HG03457 (cell line): ENCODE measurements around the gene ENTPD6.
"Not testable (repeated sequence)": the region's sequence is repeated elsewhere in the genome, so short reads cannot be mapped to it uniquely, and the experiment has no call there.

Source experiments
- ATAC-seq: cut with Tn5 transposase; IDR thresholded peaks from one replicate; pipeline ENCODE4 v1.9.1; 2021; ENCODE audit warnings: moderate number of reproducible peaks; ENCODE audit not compliant: unreplicated experiment

Gene ENTPD6

DNA sequence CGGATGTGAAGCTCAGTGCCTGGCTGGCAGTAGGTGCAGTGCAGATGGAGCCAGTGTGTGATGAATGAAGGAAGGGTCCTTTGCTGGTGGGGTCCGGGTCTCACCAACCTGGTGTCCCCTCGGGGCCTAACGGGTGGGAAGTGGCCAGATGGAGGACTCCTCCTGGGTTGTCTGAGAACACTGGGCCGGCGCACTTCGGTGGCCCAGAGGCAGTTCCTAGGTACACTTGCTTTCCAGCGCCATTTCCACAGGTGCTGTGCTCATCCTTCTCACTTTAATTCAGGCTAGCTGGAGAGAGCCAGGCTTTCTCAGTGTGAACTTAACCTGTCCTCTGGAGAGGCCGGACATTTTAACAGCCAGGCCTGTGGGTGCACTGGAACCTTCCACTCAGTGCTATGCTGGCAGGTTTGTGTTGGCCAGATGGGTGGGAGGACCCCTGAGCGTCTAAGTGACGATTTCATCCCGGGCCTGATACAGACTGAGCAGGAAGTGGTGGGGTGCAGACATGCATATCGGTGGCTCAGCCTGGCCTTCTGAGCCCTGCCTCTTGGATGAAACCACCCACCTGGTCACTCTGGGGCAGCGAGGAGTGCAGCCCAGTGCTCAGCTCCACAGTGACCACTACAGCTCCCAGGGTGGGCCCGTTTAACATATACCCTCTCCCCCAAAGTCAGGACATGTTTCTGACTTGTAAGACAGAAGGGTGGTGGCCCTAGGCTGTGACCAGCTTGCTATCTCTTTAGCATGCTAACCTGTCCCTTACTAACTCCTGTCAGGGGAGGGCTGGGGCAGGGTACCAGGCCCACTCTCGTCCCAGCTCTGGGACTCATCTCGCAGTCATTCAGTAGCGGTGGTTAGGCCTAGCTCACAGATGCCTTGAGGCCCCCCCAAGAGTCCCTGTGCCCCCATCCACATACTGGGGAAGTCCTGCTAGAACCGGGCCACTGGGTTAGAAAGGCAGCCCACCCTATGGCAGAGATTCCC lies 44.2 kb downstream of the ENTPD6 start:
- no peak for ATAC-seq

DNA sequence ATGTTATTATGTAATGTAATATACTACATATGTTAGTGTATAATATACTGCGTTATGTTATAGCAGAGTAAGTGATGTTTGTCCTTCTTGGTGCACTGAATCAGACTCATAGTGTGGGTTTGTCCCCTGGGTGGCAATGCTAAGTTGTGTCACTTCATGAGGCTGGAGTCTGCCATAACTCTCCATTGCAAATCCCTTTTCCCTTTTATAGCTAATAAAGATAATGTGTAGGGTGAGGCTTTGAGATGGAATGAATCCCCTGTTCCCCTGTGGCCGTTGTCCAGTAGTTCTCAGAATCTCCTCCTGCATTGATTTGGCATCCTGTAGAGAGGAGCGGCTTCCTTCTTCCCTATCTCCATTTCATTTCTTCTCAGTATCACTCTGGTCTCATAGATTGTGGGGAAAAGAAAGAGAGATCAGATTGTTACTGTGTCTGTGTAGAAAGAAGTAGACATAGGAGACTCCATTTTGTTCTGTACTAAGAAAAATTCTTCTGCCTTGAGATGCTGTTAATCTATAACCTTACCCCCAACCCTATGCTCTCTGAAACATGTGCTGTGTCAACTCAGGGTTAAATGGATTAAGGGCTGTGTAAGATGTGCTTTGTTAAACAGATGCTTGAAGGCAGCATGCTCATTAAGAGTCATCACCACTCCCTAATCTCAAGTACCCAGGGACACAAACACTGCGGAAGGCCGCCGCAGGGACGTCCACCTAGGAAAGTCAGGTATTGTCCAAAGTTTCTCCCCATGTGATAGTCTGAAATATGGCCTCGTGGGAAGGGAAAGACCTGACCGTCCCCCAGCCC lies 45.5 kb downstream of the ENTPD6 start:
- ATAC-seq: not testable (repeated sequence)

DNA sequence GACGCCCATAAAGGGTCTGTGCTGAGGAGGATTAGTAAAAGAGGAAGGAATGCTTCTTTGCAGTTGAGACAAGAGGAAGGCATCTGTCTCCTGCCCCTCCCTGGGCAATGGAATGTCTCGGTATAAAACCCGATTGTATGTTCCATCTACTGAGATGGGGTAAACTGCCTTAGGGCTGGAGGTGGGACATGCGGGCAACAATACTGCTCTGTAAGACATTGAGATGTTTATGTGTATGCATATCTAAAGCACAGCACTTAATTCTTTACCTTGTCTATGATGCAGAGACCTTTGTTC lies 46.1 kb downstream of the ENTPD6 start:
- not testable (repeated sequence) for ATAC-seq

DNA sequence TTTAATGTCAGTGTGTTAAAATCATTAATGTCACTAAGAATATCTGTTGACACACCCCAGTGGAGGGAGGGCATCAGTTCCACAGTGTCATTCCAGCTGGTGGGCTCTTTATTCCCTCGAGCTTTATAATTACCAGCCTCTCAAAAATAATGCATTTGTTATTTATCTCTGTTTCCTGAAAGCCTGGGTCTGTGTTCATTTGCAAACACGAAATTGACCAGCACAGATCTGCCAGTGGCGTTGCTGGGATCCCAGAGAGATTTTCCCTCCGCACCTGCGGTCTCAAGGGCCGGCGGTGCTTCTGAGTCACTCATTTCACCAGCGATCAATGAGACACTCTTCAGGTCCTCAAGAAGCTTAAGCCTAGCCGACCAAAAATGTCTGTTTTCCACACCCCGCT lies 46.7 kb downstream of the ENTPD6 start:
- ATAC-seq: no peak

DNA sequence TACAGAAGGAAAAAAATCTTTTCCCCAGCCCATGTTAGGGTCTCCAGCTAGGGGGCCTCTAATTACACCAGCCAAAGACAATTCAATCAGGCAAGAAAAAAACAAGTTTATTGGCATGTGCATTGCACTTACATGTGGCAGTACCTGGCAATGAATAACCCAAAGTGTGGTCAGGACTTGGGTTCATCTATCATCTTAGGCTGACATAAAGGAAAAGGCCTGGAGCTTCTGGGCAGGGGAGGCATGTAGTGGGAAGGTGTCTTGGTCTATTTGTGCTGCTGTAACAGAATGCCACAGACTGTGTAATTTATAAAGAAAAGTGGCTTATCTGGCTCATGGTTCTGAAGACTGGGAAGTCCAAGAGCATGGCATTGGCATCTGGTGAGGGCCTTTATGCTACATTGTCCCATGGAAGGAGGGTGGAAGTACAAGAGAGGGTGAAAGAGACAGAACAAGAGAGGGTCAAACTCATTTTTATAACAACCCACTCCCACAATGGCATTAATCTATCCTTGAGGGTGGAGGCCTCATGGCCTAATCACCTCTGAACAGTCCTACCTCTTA lies 48.0 kb downstream of the ENTPD6 start:
- ATAC-seq: no peak

GRCh38 chr20:25244976-25245375 lies 49.5 kb downstream of the ENTPD6 start:
- no peak for ATAC-seq

DNA sequence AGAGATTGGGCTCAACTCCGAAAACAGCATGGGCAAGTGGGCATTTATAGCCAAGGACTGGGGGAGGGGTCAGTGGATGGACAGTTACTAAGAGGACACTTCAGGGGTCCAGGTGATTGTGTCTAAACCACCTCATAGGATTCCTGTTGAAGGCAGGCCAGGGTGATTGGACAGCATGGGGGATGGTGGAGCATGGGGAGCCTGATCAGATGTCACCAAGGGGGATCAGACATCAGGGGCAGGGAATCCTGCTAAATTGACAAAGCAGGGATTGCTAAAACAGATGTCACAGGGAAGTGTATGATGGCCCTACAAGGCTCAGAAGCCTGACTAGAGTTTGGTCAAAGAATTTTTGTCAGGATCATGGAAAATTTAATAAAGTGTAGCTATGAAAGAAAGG lies 49.9 kb downstream of the ENTPD6 start:
- ATAC-seq: no peak

DNA sequence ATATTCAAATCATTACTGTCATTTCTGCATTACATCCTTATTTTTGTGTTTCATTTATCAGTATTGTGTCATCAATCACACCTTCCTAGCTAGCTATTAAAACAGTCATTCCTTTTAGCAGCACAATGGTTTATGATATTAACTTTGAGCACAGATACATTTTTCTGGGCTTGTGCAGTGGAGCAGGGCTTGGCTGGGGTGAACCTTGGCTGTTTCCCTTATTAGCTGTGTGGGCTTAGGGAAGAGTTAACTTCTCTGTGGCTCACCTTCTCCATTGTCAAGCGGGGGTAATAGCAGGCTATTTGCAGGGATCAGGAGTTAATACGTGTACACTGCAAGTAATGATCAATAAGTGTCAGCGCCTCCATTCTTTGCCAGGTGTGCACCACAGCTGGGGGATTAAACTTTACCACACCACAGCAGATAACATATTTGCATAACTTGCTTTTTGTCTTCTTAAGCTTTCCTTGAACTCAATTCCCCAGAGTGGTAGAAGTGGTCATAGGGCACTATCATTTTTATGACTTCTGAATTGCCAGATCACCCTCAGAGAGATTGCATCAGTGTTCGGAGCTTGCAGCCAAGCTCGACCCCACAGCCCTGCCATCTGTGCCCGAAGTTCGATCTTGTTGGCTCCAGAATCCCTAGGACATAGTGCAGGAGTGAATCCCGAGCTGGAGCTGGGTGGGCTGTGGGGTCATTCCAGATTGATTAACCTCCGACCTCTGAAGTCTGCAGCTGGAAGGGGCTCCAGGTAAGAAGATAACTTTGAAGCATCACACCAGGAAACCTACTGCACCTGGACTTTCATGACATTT lies 50.9 kb downstream of the ENTPD6 start:
- ATAC-seq: peak; percentile 24

DNA sequence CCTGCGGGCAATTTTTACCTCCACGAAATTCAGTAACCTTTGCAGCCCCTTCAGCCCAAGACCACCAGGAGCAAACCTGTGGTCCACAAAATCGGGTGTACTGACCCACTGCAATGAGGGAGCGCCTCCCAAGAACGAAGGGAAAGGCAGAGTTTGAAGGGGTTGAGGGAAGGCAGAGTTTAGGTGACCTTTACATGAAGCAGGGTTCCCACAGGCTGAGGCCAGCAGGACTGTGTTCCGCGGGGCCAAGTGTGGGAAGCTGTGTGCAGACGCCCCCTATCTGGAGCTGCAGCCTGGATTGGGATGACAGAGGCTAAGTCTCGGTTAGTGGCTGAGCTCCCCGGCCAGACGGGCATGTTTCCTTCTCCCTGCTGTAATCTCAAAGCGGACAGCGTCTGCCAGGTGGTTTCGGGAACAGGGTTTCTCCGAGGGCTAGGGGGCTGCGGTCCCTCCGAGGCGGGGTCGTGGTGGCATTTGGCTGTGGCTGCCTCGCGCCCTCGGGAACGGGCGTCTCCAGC lies 51.5 kb downstream of the ENTPD6 start:
- ATAC-seq: no peak

DNA sequence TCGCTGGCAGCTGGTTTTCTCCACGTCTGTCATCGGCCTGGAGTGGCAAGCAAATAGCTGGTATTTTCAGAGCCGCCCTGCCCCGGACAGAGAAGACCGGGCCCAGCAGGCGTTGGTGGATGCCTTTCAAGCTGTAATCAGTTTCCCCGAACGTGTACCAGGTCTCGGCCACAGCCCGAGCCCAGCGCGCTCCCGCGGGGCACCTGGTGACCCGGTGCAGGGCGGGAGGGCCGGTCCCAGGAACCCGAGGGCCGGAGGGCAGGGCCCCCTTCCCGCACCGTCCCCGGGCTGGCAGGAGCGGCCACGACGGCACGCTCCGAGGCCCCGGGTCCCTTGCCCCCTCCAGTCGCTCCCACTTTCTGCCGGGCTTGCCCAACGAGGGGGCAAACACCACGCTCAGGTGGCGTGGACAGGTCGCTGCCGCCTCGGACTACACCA lies 52.0 kb downstream of the ENTPD6 start:
- no peak for ATAC-seq

GRCh38 chr20:25247956-25248785 lies 52.7 kb downstream of the ENTPD6 start, which contains the start of gene PYGB:
PYGB (plus strand) TSS chr20:25248085; CDS start chr20:25248179, 94 bp downstream.
- ATAC-seq: peak; percentile 66

DNA sequence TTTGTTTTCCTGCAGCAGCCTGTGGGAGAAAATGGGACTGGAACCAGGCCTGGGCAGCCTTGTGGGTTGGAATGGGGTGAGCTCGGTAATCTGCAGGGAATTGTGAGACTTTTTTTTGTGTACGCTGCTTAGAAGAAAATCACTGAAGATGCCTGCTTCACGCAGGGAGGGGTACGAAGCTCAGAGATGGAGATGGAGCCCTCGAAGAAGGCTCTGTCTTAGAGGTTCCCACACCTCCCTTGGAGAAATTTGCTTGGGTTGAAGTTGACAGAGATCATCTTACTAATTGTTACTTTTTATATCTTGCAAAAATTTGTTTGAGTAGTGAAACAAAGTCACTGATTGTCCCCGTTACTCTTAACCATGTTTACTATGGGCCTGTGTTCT lies 53.3 kb downstream of the ENTPD6 start:
- ATAC-seq: peak; percentile 1

GRCh38 chr20:25249198-25249931 lies 53.9 kb downstream of the ENTPD6 start:
- no peak for ATAC-seq

DNA sequence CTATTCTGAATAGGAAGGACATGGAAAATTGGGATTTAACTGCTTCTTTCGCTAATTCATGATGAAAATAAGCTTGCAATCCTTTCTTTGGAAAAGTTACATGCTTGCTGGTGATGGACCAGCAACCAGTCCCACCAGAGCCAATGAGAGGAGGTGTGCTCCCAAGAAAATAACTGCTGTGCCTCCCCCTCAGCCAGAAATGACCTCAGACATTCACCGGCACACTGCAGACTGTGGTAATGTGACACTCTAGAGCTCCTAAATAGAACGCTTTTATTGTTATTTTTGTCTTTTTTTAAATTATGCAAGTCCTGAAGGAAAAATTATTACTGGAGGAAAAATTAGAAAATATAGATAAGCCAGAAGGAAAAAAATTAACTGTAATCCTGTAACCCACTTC lies 55.0 kb downstream of the ENTPD6 start:
- ATAC-seq: no peak

DNA sequence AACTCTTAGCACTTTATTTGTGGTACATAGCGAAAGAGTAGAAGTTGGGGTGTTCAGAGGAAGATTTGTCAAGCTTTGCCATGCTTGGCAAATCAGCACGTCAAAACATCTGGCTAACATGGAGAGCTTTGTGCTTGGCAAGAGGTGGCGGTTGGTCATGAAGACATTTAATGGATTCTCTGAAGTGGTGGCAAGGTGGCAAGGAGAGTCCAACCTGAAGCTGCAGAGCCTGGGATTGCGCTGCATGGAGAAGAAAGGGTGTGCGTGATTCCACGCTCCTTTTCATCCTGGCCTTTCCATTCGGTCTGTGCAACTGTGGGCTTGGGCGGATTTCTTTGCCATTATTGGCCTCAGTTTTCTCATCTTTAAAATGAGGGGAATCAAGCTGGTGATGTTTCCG lies 55.5 kb downstream of the ENTPD6 start:
- no peak for ATAC-seq

- no peak for ATAC-seq
These were observed 56.0 kb downstream of the ENTPD6 start for GRCh38 chr20:25251558-25251957.

DNA sequence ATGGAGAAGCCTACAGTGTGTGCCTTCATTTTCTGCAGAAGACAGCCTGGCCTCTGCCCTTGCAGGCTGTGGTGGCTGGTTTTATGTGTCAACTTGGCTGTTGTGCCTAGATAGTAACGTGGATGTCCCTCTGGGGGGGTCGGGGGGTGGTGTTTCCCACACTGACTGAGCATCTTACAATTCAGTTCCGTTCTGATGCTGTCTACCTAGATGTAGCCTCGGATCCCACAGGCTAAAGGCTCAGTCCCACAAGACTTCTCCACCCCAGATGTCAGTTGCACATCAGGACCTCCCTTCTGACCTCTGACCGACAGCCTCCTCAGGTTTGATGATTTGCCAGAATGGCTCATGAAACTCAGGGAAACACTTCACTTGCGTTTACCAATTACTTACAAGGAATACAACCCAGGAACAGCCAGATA lies 56.7 kb downstream of the ENTPD6 start:
- no peak for ATAC-seq

DNA sequence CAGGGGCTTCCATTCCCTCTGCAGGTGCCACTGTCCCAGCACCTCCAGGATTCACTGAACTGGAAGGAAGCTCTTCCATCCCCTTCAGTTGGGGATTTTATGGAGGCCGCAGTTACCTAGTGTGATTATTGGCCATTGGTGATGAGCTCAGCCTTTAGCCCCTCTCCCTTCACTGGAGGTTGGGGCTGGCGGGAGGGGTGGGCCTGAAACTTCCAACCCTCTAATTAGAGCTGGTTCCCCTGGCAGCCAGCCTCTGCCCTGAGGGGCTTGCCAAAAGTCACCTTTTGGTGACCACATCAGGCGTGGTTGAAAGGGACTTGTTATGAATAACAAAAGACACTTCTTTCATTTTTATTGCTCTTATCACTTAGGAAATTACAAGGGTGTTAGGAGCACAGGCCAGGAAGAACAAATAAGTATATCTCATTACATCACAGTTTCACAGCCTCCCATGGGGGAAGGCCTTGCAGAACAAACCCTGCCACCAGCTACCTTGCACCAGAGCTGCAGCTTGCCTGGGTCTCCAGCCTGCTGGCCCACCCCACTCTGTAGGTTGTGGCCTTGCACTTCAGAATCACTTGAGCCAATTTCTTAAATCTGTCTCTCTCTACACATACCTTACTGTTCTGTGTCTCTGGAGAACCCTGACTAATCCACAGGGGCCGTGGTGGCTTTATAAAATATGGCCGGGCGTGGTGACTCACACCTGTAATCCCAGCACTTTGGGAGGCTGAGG lies 57.3 kb downstream of the ENTPD6 start:
- ATAC-seq: no peak
